Keratinocyte (primary cell): ENCODE measurements around the gene CYP26C1.

Experiments
- CTCF ChIP-seq, 3 experiments: IDR thresholded peaks in 1 of 3; conservative IDR thresholded peaks in 1 of 3; optimal IDR thresholded peaks in 1 of 3; 2 replicates in 2 of 3; 3 replicates in 1 of 3; pipeline versions ENCODE3 to v1.5.1; 2011; ENCODE audit warnings: low read length in 3 of 3, mild to moderate bottlenecking in 3 of 3, moderate library complexity in 2 of 3, control low read depth in 1 of 3, inconsistent platforms in 1 of 3; ENCODE audit not compliant: insufficient read depth in 2 of 3; ENCODE audit errors: extremely low read depth in 1 of 3
- EZH2 ChIP-seq: IDR thresholded peaks from one replicate; pipeline ENCODE4 v1.6.1; 2012; ENCODE audit warnings: inconsistent platforms, mild to moderate bottlenecking, low read length, moderate library complexity

- TF ChIP-seq CTCF (optimal IDR thresholded peaks at IDR 0.05 in 1 of 3, IDR thresholded peaks at IDR 0.05 in 1 of 3, conservative IDR thresholded peaks at IDR 0.05 in 1 of 3; ENCODE audit: extremely low read depth in 1 of 3, insufficient read depth in 2 of 3, low read length in 3 of 3) (no peak), EZH2 (no peak)
These were observed 50.0 kb downstream of the CYP26C1 start for GRCh38 chr10:93110472-93111146.
